ENCODE results near the gene RASIP1.

RASIP1 gene

GRCh38 chr19:48745208-48745995, 5.0 kb upstream of the RASIP1 start:
- ATAC-seq (ENCODE audit: low read depth) (peak; percentile 81), DNase-seq (ENCODE audit: low spot score) (no peak)
- Histone ChIP-seq H3K4me3 (ENCODE audit: severe bottlenecking) (no peak overlapping the region), H3K9me3 (ENCODE audit: severe bottlenecking) (no peaks in the 10 kb centered on the region), H3K4me1 (ENCODE audit: insufficient read depth, poor library complexity, severe bottlenecking) (peaks cover 11% of the 10 kb centered on the region), H3K27ac (ENCODE audit: poor library complexity, severe bottlenecking) (no peak overlapping the region), H3K36me3 (ENCODE audit: low read depth) (peaks cover 32% of the 10 kb centered on the region), H3K27me3 (ENCODE audit: insufficient read depth, poor library complexity, severe bottlenecking) (no peaks in the 10 kb centered on the region)
- no peak for TF ChIP-seq CTCF (IDR thresholded peaks at IDR 0.05; ENCODE audit: poor library complexity, severe bottlenecking)

GRCh38 chr19:48742096-48742495, 1.7 kb upstream of the RASIP1 start:
- Histone ChIP-seq H3K4me3 (ENCODE audit: severe bottlenecking) (no peak overlapping the region), H3K4me1 (ENCODE audit: insufficient read depth, poor library complexity, severe bottlenecking) (peaks cover 11% of the 10 kb centered on the region), H3K27ac (ENCODE audit: poor library complexity, severe bottlenecking) (no peak overlapping the region), H3K9me3 (ENCODE audit: severe bottlenecking) (no peaks in the 10 kb centered on the region), H3K27me3 (ENCODE audit: insufficient read depth, poor library complexity, severe bottlenecking) (no peaks in the 10 kb centered on the region), H3K36me3 (ENCODE audit: low read depth) (peaks cover 3% of the 10 kb centered on the region)
- no peak for TF ChIP-seq CTCF (IDR thresholded peaks at IDR 0.05; ENCODE audit: poor library complexity, severe bottlenecking)
- DNase-seq (ENCODE audit: low spot score) (no peak), ATAC-seq (ENCODE audit: low read depth) (no peak)

- ATAC-seq (ENCODE audit: low read depth): peak; percentile 44
- Histone ChIP-seq H3K4me1 (ENCODE audit: insufficient read depth, poor library complexity, severe bottlenecking) (peaks cover 11% of the 10 kb centered on the region), H3K36me3 (ENCODE audit: low read depth) (no peaks in the 10 kb centered on the region; the same call in 1 of the 2 replicates), H3K27me3 (ENCODE audit: insufficient read depth, poor library complexity, severe bottlenecking) (no peaks in the 10 kb centered on the region), H3K27ac (ENCODE audit: poor library complexity, severe bottlenecking) (no peak overlapping the region), H3K9me3 (ENCODE audit: severe bottlenecking) (no peaks in the 10 kb centered on the region), H3K4me3 (ENCODE audit: severe bottlenecking) (no peak overlapping the region)
- no peak for TF ChIP-seq CTCF (IDR thresholded peaks at IDR 0.05; ENCODE audit: poor library complexity, severe bottlenecking)
- DNase-seq (ENCODE audit: low spot score): no peak
Measured at GRCh38 chr19:48741129-48741999, 954 bp upstream of the RASIP1 start.

- peaks cover 11% of the 10 kb centered on the region for H3K4me1 ChIP-seq (ENCODE audit: insufficient read depth, poor library complexity, severe bottlenecking)
- H3K4me3 ChIP-seq (ENCODE audit: severe bottlenecking): peak overlapping the region; percentile 42
- DNase-seq (ENCODE audit: low spot score) (no peak), ATAC-seq (ENCODE audit: low read depth) (no peak)
- no peak for TF ChIP-seq CTCF (IDR thresholded peaks at IDR 0.05; ENCODE audit: poor library complexity, severe bottlenecking)
- H3K9me3 ChIP-seq (ENCODE audit: severe bottlenecking): no peaks in the 10 kb centered on the region
- no peaks in the 10 kb centered on the region for H3K36me3 ChIP-seq (ENCODE audit: low read depth)
- no peaks in the 10 kb centered on the region for H3K27me3 ChIP-seq (ENCODE audit: insufficient read depth, poor library complexity, severe bottlenecking)
- H3K27ac ChIP-seq (ENCODE audit: poor library complexity, severe bottlenecking): no peak overlapping the region
Measured at GRCh38 chr19:48739404-48740163, 826 bp downstream of the RASIP1 start.
